Right lobe of liver (tissue), 4 donors: ENCODE measurements around the gene RERE.

ENCODE experiments used
- POLR2A ChIP-seq: fragments of 450-650 bp; IDR thresholded peaks from one replicate; pipeline ENCODE4 v1.6.1; 2017; ENCODE audit warnings: antibody characterized with exemption, mild to moderate bottlenecking
- TF ChIP-seq, protein P1 (sequence below), 4 donors: fragments of 200-600 bp in 3 of 4; fragments of 450-650 bp in 1 of 4; IDR thresholded peaks; one replicate each; pipeline versions ENCODE4 v1.5.1 to v1.8.0; 2016 to 2022; ENCODE audit warnings: antibody characterized with exemption in 4 of 4, mild to moderate bottlenecking in 2 of 4
- donor health status: DM: no; HTN: no; CAD: no.
- donor health status: DM: no; HTN: no; CAD: no.
- donor health status: DM: no; HTN: yes; CAD: no.

DNA sequence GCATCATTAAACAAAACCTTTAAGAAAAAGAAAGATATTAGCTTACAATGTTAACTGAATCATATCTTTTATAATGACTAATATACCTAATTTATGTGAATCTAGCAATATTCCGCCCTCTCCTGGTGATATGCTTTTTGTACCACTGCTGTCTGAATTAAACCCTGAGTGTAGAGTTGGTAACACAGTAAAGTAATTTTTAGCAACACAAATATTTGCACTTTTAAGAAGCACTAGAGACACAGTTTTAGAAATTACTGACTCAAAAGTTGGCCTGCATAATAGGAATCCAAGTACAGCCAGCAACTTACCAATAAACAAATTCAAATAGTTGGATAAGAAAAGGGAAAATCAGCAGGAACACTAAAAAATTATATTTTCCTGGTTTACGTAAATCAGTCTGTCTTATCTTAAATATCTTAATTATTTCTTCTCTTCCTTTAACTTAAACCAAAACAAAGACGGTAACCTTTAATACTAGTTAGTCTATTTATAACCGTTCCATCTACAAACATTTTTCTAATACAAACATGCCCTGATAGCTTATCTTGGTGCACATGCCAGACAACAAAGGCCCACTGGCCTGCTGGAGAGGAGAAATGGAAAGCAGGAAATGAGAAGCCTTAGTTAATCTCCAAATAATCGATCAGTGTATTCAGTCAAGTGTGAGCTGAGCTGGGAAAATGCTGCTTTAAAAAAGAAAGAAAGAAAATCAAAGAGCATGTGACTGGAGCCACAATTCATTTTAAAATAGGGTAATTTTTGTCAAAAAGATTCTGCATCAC lies 246.0 kb downstream of the RERE start:
- no peak for TF ChIP-seq POLR2A
- TF ChIP-seq, protein P1, sequence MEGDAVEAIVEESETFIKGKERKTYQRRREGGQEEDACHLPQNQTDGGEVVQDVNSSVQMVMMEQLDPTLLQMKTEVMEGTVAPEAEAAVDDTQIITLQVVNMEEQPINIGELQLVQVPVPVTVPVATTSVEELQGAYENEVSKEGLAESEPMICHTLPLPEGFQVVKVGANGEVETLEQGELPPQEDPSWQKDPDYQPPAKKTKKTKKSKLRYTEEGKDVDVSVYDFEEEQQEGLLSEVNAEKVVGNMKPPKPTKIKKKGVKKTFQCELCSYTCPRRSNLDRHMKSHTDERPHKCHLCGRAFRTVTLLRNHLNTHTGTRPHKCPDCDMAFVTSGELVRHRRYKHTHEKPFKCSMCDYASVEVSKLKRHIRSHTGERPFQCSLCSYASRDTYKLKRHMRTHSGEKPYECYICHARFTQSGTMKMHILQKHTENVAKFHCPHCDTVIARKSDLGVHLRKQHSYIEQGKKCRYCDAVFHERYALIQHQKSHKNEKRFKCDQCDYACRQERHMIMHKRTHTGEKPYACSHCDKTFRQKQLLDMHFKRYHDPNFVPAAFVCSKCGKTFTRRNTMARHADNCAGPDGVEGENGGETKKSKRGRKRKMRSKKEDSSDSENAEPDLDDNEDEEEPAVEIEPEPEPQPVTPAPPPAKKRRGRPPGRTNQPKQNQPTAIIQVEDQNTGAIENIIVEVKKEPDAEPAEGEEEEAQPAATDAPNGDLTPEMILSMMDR (IDR thresholded peaks at IDR 0.05), result peak; percentile 48 to 60 (median 56)
